K562 (cell line): ENCODE results near the gene GALNT7. TPM values are rescaled to one million over a fixed set of nuclear protein-coding genes. Genes with fewer than 3 reads are reported as not detected.

ENCODE experiments used
- ATF7 ChIP-seq: fragments of 450-650 bp; IDR thresholded peaks from 2 replicates; pipeline ENCODE4 v1.7.1; 2014; ENCODE audit warnings: mild to moderate bottlenecking, moderate library complexity
- FOXK1 ChIP-seq: sonication (generic); formaldehyde crosslinking; IDR thresholded peaks from 2 replicates; pipeline ENCODE4 v1.8.0; 2022; ENCODE audit warnings: missing genetic modification reagents, mild to moderate bottlenecking, borderline replicate concordance
- FOXP4 ChIP-seq: sonication (generic); formaldehyde crosslinking; IDR thresholded peaks from 2 replicates; pipeline ENCODE4 v1.8.0; 2022; ENCODE audit warnings: mild to moderate bottlenecking, missing genetic modification reagents, borderline replicate concordance
- MCM3 ChIP-seq: fragments of 450-650 bp; IDR thresholded peaks from 2 replicates; pipeline ENCODE4 v1.6.1; 2016
- SMAD4 ChIP-seq: fragments of 250-450 bp; sonication (Bioruptor Pico); conservative IDR thresholded peaks from 2 replicates; pipeline ENCODE4 v1.8.0; 2021; ENCODE audit warnings: inconsistent platforms, mild to moderate bottlenecking, moderate library complexity
- STAT5A ChIP-seq: IDR thresholded peaks from 2 replicates; pipeline ENCODE4 v1.6.1; 2012; ENCODE audit warnings: low read length, inconsistent platforms, borderline replicate concordance
- ZFP36 ChIP-seq: fragments of 150-350 bp; IDR thresholded peaks from 2 replicates; pipeline ENCODE4 v1.6.1; 2018; ENCODE audit warnings: low read length, low read depth; ENCODE audit not compliant: partially characterized antibody
- ZNF224 ChIP-seq: sonication (generic); formaldehyde crosslinking; IDR thresholded peaks from 2 replicates; pipeline ENCODE4 v1.8.0; 2022; ENCODE audit warnings: mild to moderate bottlenecking, missing genetic modification reagents
- polyA plus RNA-seq, 8 experiments: library from polyadenylated mRNA; depleted of rRNA in 4 of 8; stranded (reverse) in 5 of 8; unstranded in 3 of 8; fragments of >200 nt; fragmentation: Nextera tagmentation in 2 of 8; fragmentation: Illumina TruSeq in 1 of 8; extraction: Ambion mirVana in 2 of 8; extraction: Trizol in 1 of 8; gene quantifications; 2 replicates each; pipeline versions ENCODE4 v1.2.1 to v1.2.3, GENCODE V29; 2011 to 2014; ENCODE audit warnings: inconsistent platforms in 1 of 8, missing spikeins in 1 of 8
- total RNA-seq, 7 experiments: library from RNA; depleted of rRNA in 6 of 7; stranded (reverse); fragments of >200 nt in 6 of 7; fragmentation: Illumina TruSeq in 2 of 7; extraction: Trizol in 2 of 7; gene quantifications; 2 replicates each; pipeline versions ENCODE4 v1.2.1 to v1.2.3, GENCODE V29; 2011 to 2021; ENCODE audit warnings: low replicate concordance in 1 of 7

GALNT7 gene
- total and polyA plus RNA-seq, 9 of the 15 experiments (the other 6 are each of a cell fraction or from before 2014, with no cell fraction given): 16.7 to 38.7 (median 31.1) TPM

GRCh38 chr4:173169428-173170181 is 994 bp downstream of the GALNT7 start (continued):
- TF ChIP-seq ZNF224 (CRISPR knock-in tag) (no peak), FOXP4 (CRISPR knock-in tag) (no peak; the same call in 1 of the 2 replicates), SMAD4 (CRISPR knock-in tag) (peak; percentile 57; the same call in 1 of the 2 replicates), STAT5A (no peak), FOXK1 (no peak), MCM3 (no peak), ZFP36 (no peak), ATF7 (peak; percentile 24; the same call in 1 of the 2 replicates)
